Measurements from ENCODE around the gene KLHDC4. TPM values are rescaled to one million over a fixed set of nuclear protein-coding genes. Genes with fewer than 3 reads are reported as not detected.
A peak's percentile ranks its signal among the peaks of the same experiment; 100 is the strongest.

Gene KLHDC4
- total and polyA plus RNA-seq, 9 of the 15 experiments (the other 6 are each of a cell fraction or from before 2014, with no cell fraction given) = 1.3 to 68.1 (median 32.8) TPM

DNA sequence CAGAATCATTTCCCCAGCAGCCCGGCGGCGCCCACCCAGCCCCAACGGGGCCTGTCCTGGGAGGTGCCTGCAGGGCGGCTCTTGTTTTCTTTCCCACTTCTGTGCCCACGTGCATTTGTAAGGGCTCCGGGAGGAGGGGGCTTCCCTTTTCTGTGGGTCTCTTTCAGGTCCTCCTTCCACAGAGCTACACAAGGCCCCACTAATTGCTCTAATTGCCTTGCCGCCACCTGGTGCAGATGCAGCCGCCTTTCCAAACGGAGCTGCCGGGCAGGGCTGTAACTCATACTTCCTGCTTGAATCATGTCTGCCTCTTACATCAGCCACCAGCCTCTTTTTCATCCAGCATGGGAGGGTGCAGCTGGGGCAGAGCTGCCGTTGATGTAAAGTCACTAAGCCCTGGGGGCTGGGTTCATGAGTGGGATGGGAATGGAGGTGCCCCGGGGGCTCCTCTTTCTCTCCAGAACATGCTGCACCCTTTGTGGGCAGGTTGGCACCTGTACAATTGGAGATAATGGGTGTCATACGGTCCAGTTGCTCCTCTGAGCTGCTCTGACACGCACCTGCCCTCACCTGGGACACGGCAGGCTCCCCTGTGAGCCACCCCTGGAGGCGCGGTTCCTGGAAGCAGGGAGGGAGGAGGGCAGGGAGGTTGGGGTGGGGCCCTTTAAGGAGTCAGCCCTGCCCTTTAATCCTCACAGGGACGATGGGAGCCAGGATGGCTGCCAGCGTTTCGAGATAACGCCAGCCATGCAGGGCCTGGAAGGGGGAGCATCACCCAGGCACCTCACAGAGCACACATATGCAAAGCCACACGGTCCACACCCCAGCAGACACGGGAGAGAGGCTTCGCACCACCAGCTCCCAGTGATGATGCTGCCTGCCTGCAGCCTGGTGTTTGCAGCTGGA, 41.1 kb upstream of the KLHDC4 start (continued):
- TF ChIP-seq, protein P1, sequence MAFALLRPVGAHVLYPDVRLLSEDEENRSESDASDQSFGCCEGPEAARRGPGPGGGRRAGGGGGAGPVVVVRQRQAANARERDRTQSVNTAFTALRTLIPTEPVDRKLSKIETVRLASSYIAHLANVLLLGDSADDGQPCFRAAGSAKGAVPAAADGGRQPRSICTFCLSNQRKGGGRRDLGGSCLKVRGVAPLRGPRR (CRISPR knock-in tag; IDR thresholded peaks at IDR 0.05) = no peak
- TF ChIP-seq SUPT5H (IDR thresholded peaks at IDR 0.05) = no peak
- no peak for TF ChIP-seq YBX1 (IDR thresholded peaks at IDR 0.05)
- no peak for TF ChIP-seq ZNF778 (CRISPR knock-in tag; IDR thresholded peaks at IDR 0.05)
- TF ChIP-seq PATZ1 (CRISPR knock-in tag; IDR thresholded peaks at IDR 0.05; ENCODE audit: borderline replicate concordance) = 0 out of 2 replicates have a peak, but pooled peaks have one; percentile 66
- no peak for TF ChIP-seq WHSC1 (IDR thresholded peaks at IDR 0.05; ENCODE audit: low read length)
- TF ChIP-seq, protein P2, sequence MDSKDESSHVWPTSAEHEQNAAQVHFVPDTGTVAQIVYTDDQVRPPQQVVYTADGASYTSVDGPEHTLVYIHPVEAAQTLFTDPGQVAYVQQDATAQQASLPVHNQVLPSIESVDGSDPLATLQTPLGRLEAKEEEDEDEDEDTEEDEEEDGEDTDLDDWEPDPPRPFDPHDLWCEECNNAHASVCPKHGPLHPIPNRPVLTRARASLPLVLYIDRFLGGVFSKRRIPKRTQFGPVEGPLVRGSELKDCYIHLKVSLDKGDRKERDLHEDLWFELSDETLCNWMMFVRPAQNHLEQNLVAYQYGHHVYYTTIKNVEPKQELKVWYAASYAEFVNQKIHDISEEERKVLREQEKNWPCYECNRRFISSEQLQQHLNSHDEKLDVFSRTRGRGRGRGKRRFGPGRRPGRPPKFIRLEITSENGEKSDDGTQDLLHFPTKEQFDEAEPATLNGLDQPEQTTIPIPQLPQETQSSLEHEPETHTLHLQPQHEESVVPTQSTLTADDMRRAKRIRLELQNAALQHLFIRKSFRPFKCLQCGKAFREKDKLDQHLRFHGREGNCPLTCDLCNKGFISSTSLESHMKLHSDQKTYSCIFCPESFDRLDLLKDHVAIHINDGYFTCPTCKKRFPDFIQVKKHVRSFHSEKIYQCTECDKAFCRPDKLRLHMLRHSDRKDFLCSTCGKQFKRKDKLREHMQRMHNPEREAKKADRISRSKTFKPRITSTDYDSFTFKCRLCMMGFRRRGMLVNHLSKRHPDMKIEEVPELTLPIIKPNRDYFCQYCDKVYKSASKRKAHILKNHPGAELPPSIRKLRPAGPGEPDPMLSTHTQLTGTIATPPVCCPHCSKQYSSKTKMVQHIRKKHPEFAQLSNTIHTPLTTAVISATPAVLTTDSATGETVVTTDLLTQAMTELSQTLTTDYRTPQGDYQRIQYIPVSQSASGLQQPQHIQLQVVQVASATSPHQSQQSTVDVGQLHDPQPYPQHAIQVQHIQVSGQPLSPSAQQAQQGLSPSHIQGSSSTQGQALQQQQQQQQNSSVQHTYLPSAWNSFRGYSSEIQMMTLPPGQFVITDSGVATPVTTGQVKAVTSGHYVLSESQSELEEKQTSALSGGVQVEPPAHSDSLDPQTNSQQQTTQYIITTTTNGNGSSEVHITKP (IDR thresholded peaks at IDR 0.05; ENCODE audit: partially characterized antibody) = no peak
- TF ChIP-seq, protein P3, sequence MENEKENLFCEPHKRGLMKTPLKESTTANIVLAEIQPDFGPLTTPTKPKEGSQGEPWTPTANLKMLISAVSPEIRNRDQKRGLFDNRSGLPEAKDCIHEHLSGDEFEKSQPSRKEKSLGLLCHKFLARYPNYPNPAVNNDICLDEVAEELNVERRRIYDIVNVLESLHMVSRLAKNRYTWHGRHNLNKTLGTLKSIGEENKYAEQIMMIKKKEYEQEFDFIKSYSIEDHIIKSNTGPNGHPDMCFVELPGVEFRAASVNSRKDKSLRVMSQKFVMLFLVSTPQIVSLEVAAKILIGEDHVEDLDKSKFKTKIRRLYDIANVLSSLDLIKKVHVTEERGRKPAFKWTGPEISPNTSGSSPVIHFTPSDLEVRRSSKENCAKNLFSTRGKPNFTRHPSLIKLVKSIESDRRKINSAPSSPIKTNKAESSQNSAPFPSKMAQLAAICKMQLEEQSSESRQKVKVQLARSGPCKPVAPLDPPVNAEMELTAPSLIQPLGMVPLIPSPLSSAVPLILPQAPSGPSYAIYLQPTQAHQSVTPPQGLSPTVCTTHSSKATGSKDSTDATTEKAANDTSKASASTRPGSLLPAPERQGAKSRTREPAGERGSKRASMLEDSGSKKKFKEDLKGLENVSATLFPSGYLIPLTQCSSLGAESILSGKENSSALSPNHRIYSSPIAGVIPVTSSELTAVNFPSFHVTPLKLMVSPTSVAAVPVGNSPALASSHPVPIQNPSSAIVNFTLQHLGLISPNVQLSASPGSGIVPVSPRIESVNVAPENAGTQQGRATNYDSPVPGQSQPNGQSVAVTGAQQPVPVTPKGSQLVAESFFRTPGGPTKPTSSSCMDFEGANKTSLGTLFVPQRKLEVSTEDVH (IDR thresholded peaks at IDR 0.05; ENCODE audit: low read depth, partially characterized antibody) = no peak
- peak; percentile 75 for TF ChIP-seq PKNOX1 (IDR thresholded peaks at IDR 0.05)
- TF ChIP-seq CTBP1 (IDR thresholded peaks at IDR 0.05; ENCODE audit: borderline replicate concordance) = peak; percentile 91
- TF ChIP-seq KDM2B (CRISPR knock-in tag; IDR thresholded peaks at IDR 0.05) = no peak
- TF ChIP-seq CAMTA2 (CRISPR knock-in tag; conservative IDR thresholded peaks at IDR 0.05) = no peak
- no peak for TF ChIP-seq U2AF2 (optimal IDR thresholded peaks at IDR 0.05; ENCODE audit: low read depth, low read length)
- TF ChIP-seq DNMT1 (IDR thresholded peaks at IDR 0.05) = no peak
- peak; percentile 71 for TF ChIP-seq BACH1 (tag; IDR thresholded peaks at IDR 0.05)
- no peak for TF ChIP-seq NR2C2 (CRISPR knock-in tag; IDR thresholded peaks at IDR 0.05)
- peak; percentile 67; the same call in 1 of the 2 replicates for TF ChIP-seq NR2C2 (tag; IDR thresholded peaks at IDR 0.05)
- no peak for TF ChIP-seq ZNF282 (CRISPR knock-in tag; IDR thresholded peaks at IDR 0.05)
